IMR-90 (cell line): ENCODE results near the gene OR4D9. TPM values are rescaled to one million over a fixed set of nuclear protein-coding genes. Genes with fewer than 3 reads are reported as not detected.

ENCODE experiments used
- ATAC-seq: fragments of 200-7000 bp; cut with Tn5 transposase; 2 replicates; pipeline ENCODE4 v1.9.1; 2020; ENCODE audit warnings: low read depth, mild to moderate bottlenecking, moderate library complexity
- BruUV-seq: library from RNA; stranded (reverse); fragments of 400-500 nt; replicated peaks from 2 replicates; lab custom pipeline; 2021; lab: Mats Ljungman, UMichigan
- CTCF ChIA-PET: fragments of 300-600 bp; formaldehyde crosslinking; extraction: SDS; loops from one replicate; lab custom pipeline; 2021; ENCODE audit warnings: antibody characterized with exemption; lab: Yijun Ruan, JAX
- POLR2A ChIA-PET: fragments of 300-600 bp; sonication (Branson Sonifier 250); formaldehyde crosslinking; loops from one replicate; lab custom pipeline; 2022; ENCODE audit warnings: antibody characterized with exemption; ENCODE audit not compliant: unreplicated experiment; lab: Charles Lee
- DNase-seq: peaks from one replicate; pipeline ENCODE4 v3.0.0; 2013
- H2AFZ ChIP-seq: replicated peaks from 2 replicates; pipeline ENCODE3; 2013; ENCODE audit warnings: low read length, mild to moderate bottlenecking; ENCODE audit not compliant: poor library complexity
- H2AK5ac ChIP-seq: 2 replicates; pipeline ENCODE4 v1.6.1; 2013; ENCODE audit warnings: low read depth, low read length, inconsistent platforms
- H2AK9ac ChIP-seq: replicated peaks from 2 replicates; pipeline ENCODE3; 2013; ENCODE audit warnings: mild to moderate bottlenecking, low read depth, low read length, moderate library complexity; ENCODE audit not compliant: poor library complexity
- H2BK120ac ChIP-seq: 2 replicates; pipeline ENCODE4 v1.6.1; 2013; ENCODE audit warnings: low read depth, low read length, inconsistent platforms
- H2BK15ac ChIP-seq: 3 replicates; pipeline ENCODE4 v1.6.1; 2013; ENCODE audit warnings: low read depth, low read length, inconsistent platforms
- H2BK20ac ChIP-seq: 2 replicates; pipeline ENCODE4 v1.6.1; 2013; ENCODE audit warnings: low read depth, mild to moderate bottlenecking, inconsistent platforms, low read length, moderate library complexity
- H2BK5ac ChIP-seq: 2 replicates; pipeline ENCODE4 v1.6.1; 2013; ENCODE audit warnings: mild to moderate bottlenecking, low read depth, low read length, inconsistent platforms; ENCODE audit not compliant: poor library complexity, severe bottlenecking
- H3K14ac ChIP-seq: replicated peaks from 2 replicates; pipeline ENCODE4 v1.6.1; 2013; ENCODE audit warnings: low read depth, low read length, inconsistent platforms
- H3K18ac ChIP-seq: 2 replicates; pipeline ENCODE4 v1.6.1; 2013; ENCODE audit warnings: low read depth, low read length, control low read depth
- H3K23ac ChIP-seq: 2 replicates; pipeline ENCODE4 v1.6.1; 2013; ENCODE audit warnings: low read depth, low read length, inconsistent platforms
- H3K27ac ChIP-seq: 2 replicates; pipeline ENCODE4 v1.5.1; 2013; ENCODE audit warnings: mild to moderate bottlenecking, control low read depth, low read length; ENCODE audit not compliant: insufficient read depth
- H3K27me3 ChIP-seq: 2 replicates; pipeline ENCODE4 v1.6.1; 2013; ENCODE audit warnings: low read length; ENCODE audit not compliant: control insufficient read depth, insufficient read depth
- H3K36me3 ChIP-seq: 2 replicates; pipeline ENCODE4 v1.6.1; 2013; ENCODE audit warnings: low read length, mixed read lengths; ENCODE audit not compliant: control insufficient read depth, insufficient read depth
- H3K4ac ChIP-seq: 2 replicates; pipeline ENCODE4 v1.6.1; 2013; ENCODE audit warnings: low read depth, low read length, inconsistent platforms
- H3K4me1 ChIP-seq: 2 replicates; pipeline ENCODE4 v1.6.1; 2013; ENCODE audit warnings: low read length, mixed read lengths; ENCODE audit not compliant: control insufficient read depth, insufficient read depth
- H3K4me2 ChIP-seq: 2 replicates; pipeline ENCODE4 v1.6.1; 2013; ENCODE audit warnings: low read depth, mild to moderate bottlenecking, control low read depth, low read length, moderate library complexity
- H3K4me3 ChIP-seq: 2 replicates; pipeline ENCODE4 v1.5.1; 2013; ENCODE audit warnings: low read depth, mild to moderate bottlenecking, control low read depth, low read length, moderate library complexity; ENCODE audit not compliant: insufficient read depth
- H3K56ac ChIP-seq: 2 replicates; pipeline ENCODE4 v1.6.1; 2013; ENCODE audit warnings: low read length, inconsistent platforms; ENCODE audit not compliant: insufficient read depth; ENCODE audit errors: extremely low read depth
- H3K79me1 ChIP-seq, 2 experiments: 2 replicates each; pipeline ENCODE4 v1.6.1; 2013; ENCODE audit warnings: low read length in 2 of 2, inconsistent platforms in 1 of 2, low read depth in 1 of 2
- H3K9ac ChIP-seq: 2 replicates; pipeline ENCODE4 v1.6.1; 2013; ENCODE audit warnings: low read depth, low read length, control low read depth
- H3K9me1 ChIP-seq: 2 replicates; pipeline ENCODE4 v1.6.1; 2013; ENCODE audit warnings: low read length, inconsistent platforms; ENCODE audit not compliant: insufficient read depth
- H3K9me3 ChIP-seq: 2 replicates; pipeline ENCODE4 v1.6.1; 2013; ENCODE audit warnings: low read length; ENCODE audit not compliant: control insufficient read depth, insufficient read depth
- H4K20me1 ChIP-seq: 2 replicates; pipeline ENCODE4 v1.6.1; 2013; ENCODE audit warnings: low read length, inconsistent platforms; ENCODE audit not compliant: insufficient read depth
- H4K5ac ChIP-seq: 2 replicates; pipeline ENCODE4 v1.6.1; 2013; ENCODE audit warnings: mild to moderate bottlenecking, low read depth, low read length, control low read depth
- H4K8ac ChIP-seq, 2 experiments: 2 replicates each; pipeline ENCODE4 v1.6.1; 2013; ENCODE audit warnings: low read depth in 2 of 2, low read length in 2 of 2, control low read depth in 1 of 2, inconsistent platforms in 1 of 2
- H4K91ac ChIP-seq: 2 replicates; pipeline ENCODE4 v1.6.1; 2013; ENCODE audit warnings: low read depth, low read length, inconsistent platforms; ENCODE audit not compliant: insufficient read depth
- CEBPB ChIP-seq: IDR thresholded peaks from 2 replicates; pipeline ENCODE4 v1.6.1; 2012; ENCODE audit warnings: low read depth, low read length, improper control_type of control experiment
- CHD1 ChIP-seq: IDR thresholded peaks from 2 replicates; pipeline ENCODE4 v1.6.1; 2012; ENCODE audit warnings: low read depth, low read length, improper control_type of control experiment
- FOS ChIP-seq: fragments of 150-350 bp; IDR thresholded peaks from 2 replicates; pipeline ENCODE4 v1.6.1; 2016; ENCODE audit warnings: low read depth, low read length
- MAFK ChIP-seq: IDR thresholded peaks from 2 replicates; pipeline ENCODE4 v1.6.1; 2012; ENCODE audit warnings: low read depth, low read length, improper control_type of control experiment
- MAZ ChIP-seq: IDR thresholded peaks from 2 replicates; pipeline ENCODE4 v1.6.1; 2012; ENCODE audit warnings: low read depth, mild to moderate bottlenecking, low read length, improper control_type of control experiment, moderate library complexity, borderline replicate concordance
- NFE2L2 ChIP-seq: fragments of 150-350 bp; IDR thresholded peaks from 2 replicates; pipeline ENCODE4 v1.6.1; 2016; ENCODE audit warnings: low read depth, mild to moderate bottlenecking, low read length
- POLR2A ChIP-seq: IDR thresholded peaks from 2 replicates; pipeline ENCODE4 v1.6.1; 2012; ENCODE audit warnings: mild to moderate bottlenecking, low read depth, low read length
- RCOR1 ChIP-seq: IDR thresholded peaks from 2 replicates; pipeline ENCODE4 v1.6.1; 2012; ENCODE audit warnings: mild to moderate bottlenecking, low read length, improper control_type of control experiment; ENCODE audit not compliant: insufficient replicate concordance
- RFX5 ChIP-seq: IDR thresholded peaks from 2 replicates; pipeline ENCODE4 v1.8.0; 2012; ENCODE audit warnings: low read depth, mild to moderate bottlenecking, low read length, moderate library complexity
- WGBS, 2 experiments: methylation state at CpG; one replicate each; pipeline versions ENCODE4 v1.1.5 to v1.1.7; 2013; ENCODE audit warnings: missing lambda C conversion rate in 2 of 2; ENCODE audit not compliant: insufficient read length in 1 of 2; ENCODE audit errors: extremely low coverage in 2 of 2; 5-methylcytosine and 5-hydroxymethylcytosine counted together
- dilution Hi-C: fragments of 300-500 bp; cut with HindIII; formaldehyde crosslinking; loops from one replicate; pipeline ENCODE4 v1.14.3; 2018; ENCODE audit warnings: low sequenced_read_pairs; ENCODE audit not compliant: unreplicated experiment
- in situ Hi-C: fragments of 300-500 bp; cut with MboI; formaldehyde crosslinking; loops from 3 replicates; pipeline ENCODE4 v1.14.3; 2019; ENCODE audit warnings: low sequenced_read_pairs, inconsistent platforms, mixed read lengths
- intact Hi-C: fragments of 100-400 bp; cut with micrococcal nuclease; formaldehyde crosslinking; loops from 2 replicates; pipeline ENCODE4 v1.10.0; 2022
- polyA plus RNA-seq, 3 experiments: library from polyadenylated mRNA; depleted of rRNA; stranded (reverse); fragments of >200 nt; gene quantifications; 2 replicates each; pipeline ENCODE4 v1.2.3, GENCODE V29; 2012; ENCODE audit warnings: low replicate concordance in 1 of 3
- total RNA-seq: library from RNA; depleted of rRNA; stranded (reverse); fragments of >200 nt; gene quantifications from 2 replicates; pipeline ENCODE4 v1.2.3, GENCODE V29; 2012
- TF ChIP-seq, protein P1 (sequence below): conservative IDR thresholded peaks from 2 replicates; pipeline ENCODE4 v1.5.1; 2012; ENCODE audit warnings: mild to moderate bottlenecking, low read depth, low read length, improper control_type of control experiment
- TF ChIP-seq, protein P2 (sequence below): fragments of 150-350 bp; IDR thresholded peaks from 2 replicates; pipeline ENCODE4 v1.6.1; 2016; ENCODE audit warnings: low read depth, mild to moderate bottlenecking, low read length, moderate library complexity, borderline replicate concordance

The OR4D9 gene
- total and polyA plus RNA-seq, 2 of the 4 experiments (the other 2 are of a cell fraction), result not detected

DNA sequence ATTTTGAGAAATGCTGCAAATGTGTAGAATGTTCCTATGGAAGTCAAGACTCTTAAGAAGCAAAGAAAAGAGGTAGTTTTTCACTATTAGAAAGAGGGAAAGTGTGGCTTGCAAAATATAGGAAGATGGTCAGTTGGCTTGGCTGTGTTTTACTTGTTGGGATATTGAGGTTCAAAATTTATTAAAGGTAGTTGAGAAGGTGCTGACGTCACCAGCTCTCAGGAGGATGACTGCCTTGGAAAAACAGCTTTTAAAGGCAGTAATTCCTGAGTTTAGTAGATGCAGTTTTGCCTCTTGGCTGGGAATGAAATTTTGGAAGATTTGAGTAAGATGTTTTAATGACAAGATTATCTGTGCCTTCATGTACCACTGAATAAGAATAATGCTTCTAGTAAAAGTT, 336 bp downstream of the OR4D9 start:
- DNase-seq (no peak), ATAC-seq (no peak)
- H3K4ac ChIP-seq, result no peak overlapping the region
- WGBS, 2 experiments, result 40% methylated on average over 1 of the region's 1 CpG; no CpG with 5 or more reads in 1 of the 2 experiments
- no peak overlapping the region for H4K5ac ChIP-seq
- H4K20me1 ChIP-seq, result no peaks in the 10 kb centered on the region
- intact Hi-C loops (no loop called here), in situ Hi-C loops (no loop called here), dilution Hi-C loops (no loop called here)
- H3K27me3 ChIP-seq, result no peaks in the 10 kb centered on the region
- TF ChIP-seq POLR2A, result no peak
- TF ChIP-seq CEBPB, result no peak
- TF ChIP-seq MAFK, result no peak
- TF ChIP-seq, protein P1, sequence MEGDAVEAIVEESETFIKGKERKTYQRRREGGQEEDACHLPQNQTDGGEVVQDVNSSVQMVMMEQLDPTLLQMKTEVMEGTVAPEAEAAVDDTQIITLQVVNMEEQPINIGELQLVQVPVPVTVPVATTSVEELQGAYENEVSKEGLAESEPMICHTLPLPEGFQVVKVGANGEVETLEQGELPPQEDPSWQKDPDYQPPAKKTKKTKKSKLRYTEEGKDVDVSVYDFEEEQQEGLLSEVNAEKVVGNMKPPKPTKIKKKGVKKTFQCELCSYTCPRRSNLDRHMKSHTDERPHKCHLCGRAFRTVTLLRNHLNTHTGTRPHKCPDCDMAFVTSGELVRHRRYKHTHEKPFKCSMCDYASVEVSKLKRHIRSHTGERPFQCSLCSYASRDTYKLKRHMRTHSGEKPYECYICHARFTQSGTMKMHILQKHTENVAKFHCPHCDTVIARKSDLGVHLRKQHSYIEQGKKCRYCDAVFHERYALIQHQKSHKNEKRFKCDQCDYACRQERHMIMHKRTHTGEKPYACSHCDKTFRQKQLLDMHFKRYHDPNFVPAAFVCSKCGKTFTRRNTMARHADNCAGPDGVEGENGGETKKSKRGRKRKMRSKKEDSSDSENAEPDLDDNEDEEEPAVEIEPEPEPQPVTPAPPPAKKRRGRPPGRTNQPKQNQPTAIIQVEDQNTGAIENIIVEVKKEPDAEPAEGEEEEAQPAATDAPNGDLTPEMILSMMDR, result no peak
- TF ChIP-seq FOS, result no peak
- TF ChIP-seq NFE2L2, result no peak
- no peak for TF ChIP-seq MAZ
- TF ChIP-seq CHD1, result no peak
- no peak for TF ChIP-seq RCOR1
- no peak for TF ChIP-seq RFX5
- TF ChIP-seq, protein P2, sequence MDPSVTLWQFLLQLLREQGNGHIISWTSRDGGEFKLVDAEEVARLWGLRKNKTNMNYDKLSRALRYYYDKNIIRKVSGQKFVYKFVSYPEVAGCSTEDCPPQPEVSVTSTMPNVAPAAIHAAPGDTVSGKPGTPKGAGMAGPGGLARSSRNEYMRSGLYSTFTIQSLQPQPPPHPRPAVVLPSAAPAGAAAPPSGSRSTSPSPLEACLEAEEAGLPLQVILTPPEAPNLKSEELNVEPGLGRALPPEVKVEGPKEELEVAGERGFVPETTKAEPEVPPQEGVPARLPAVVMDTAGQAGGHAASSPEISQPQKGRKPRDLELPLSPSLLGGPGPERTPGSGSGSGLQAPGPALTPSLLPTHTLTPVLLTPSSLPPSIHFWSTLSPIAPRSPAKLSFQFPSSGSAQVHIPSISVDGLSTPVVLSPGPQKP, result no peak
- H2BK15ac ChIP-seq, result no peak overlapping the region
- H3K36me3 ChIP-seq, result no peaks in the 10 kb centered on the region
- H3K23ac ChIP-seq, result no peak overlapping the region
- H3K56ac ChIP-seq, result no peak overlapping the region
- no peak overlapping the region for H3K9ac ChIP-seq
- H2AK5ac ChIP-seq, result no peak overlapping the region
- H2BK20ac ChIP-seq, result no peak overlapping the region
- H4K91ac ChIP-seq, result no peak overlapping the region
- no peak overlapping the region for H2AK9ac ChIP-seq
- no peak overlapping the region for H3K18ac ChIP-seq
- no peak overlapping the region for H3K4me3 ChIP-seq
- H3K4me1 ChIP-seq, result no peaks in the 10 kb centered on the region
- H4K8ac ChIP-seq, result no peak overlapping the region
- ChIA-PET CTCF (interaction anchor here (0.7 kb wide), 1 partner anchor 93 kb away, joined by 3 read pairs; no protein-coding TSS in a partner anchor), POLR2A (no interaction called here)
- no TSS peak for BruUV-seq
- H3K14ac ChIP-seq, result no peak overlapping the region
- H3K9me3 ChIP-seq, result no peaks in the 10 kb centered on the region
- no peak overlapping the region for H2BK5ac ChIP-seq
- H2AFZ ChIP-seq, result no peak overlapping the region
- no peaks in the 10 kb centered on the region for H3K9me1 ChIP-seq
- H3K79me1 ChIP-seq, result no peaks in the 10 kb centered on the region
- no peak overlapping the region for H2BK120ac ChIP-seq
- H3K4me2 ChIP-seq, result no peak overlapping the region
- H3K27ac ChIP-seq, result no peak overlapping the region
